ENCODE results near the gene ARHGEF10L. TPM values are rescaled to one million over a fixed set of nuclear protein-coding genes. Genes with fewer than 3 reads are reported as not detected.

ARHGEF10L gene
- total RNA-seq, 1 donor from 2014 or later, result 75.6 TPM

DNA sequence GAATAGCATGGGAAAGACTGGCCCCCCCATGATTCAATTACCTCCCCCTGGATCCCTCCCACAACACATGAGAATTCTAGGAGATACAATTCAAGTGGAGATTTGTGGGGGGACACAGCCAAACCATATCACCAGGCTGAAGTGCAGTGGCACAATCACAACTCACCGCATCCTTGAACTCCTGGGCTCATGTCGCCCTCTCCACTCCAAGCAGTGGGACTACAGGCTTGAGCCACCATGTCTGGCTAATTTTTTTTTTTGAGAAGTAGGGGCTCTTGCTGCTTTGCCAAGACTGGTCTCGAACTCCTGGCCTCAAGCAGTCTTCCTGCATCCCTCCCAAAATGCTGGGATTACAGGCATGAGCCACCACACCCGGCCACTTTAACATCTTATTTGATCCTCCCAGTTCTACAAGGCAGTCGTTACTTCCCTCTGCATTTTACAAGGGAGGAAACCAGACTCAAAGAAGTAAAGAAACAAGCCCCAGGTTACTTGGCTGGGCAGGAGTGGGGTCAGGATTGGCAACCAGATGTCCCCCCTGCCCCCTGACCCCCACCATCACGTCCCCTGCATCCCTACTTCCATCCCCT is 188.7 kb downstream of the ARHGEF10L start:
- no peaks in the 10 kb centered on the region for H3K4me1 ChIP-seq
- intact Hi-C loops (cut with DNase I), result no loop called here
- H3K36me3 ChIP-seq, result no peaks in the 10 kb centered on the region
- H3K4me3 ChIP-seq, result no peak overlapping the region
- H3K9me3 ChIP-seq, result no peaks in the 10 kb centered on the region
- H3K27me3 ChIP-seq, result no peaks in the 10 kb centered on the region
- no peak for DNase-seq (ENCODE audit: extremely low spot score in 2 of 2)
- TF ChIP-seq, protein P1, sequence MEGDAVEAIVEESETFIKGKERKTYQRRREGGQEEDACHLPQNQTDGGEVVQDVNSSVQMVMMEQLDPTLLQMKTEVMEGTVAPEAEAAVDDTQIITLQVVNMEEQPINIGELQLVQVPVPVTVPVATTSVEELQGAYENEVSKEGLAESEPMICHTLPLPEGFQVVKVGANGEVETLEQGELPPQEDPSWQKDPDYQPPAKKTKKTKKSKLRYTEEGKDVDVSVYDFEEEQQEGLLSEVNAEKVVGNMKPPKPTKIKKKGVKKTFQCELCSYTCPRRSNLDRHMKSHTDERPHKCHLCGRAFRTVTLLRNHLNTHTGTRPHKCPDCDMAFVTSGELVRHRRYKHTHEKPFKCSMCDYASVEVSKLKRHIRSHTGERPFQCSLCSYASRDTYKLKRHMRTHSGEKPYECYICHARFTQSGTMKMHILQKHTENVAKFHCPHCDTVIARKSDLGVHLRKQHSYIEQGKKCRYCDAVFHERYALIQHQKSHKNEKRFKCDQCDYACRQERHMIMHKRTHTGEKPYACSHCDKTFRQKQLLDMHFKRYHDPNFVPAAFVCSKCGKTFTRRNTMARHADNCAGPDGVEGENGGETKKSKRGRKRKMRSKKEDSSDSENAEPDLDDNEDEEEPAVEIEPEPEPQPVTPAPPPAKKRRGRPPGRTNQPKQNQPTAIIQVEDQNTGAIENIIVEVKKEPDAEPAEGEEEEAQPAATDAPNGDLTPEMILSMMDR (IDR thresholded peaks at IDR 0.05), result no peak
- TF ChIP-seq POLR2AphosphoS5 (IDR thresholded peaks at IDR 0.05; ENCODE audit: insufficient read depth in 1 of 2, low read depth in 1 of 2), result no peak
- no peak for TF ChIP-seq POLR2A (IDR thresholded peaks at IDR 0.05)
- H3K27ac ChIP-seq, result no peak overlapping the region

- H3K4me1 ChIP-seq, result no peaks in the 10 kb centered on the region
- H3K27me3 ChIP-seq, result no peaks in the 10 kb centered on the region
- no peak for TF ChIP-seq POLR2A (IDR thresholded peaks at IDR 0.05)
- TF ChIP-seq POLR2AphosphoS5 (IDR thresholded peaks at IDR 0.05; ENCODE audit: insufficient read depth in 1 of 2, low read depth in 1 of 2), result no peak
- TF ChIP-seq, protein P1 (IDR thresholded peaks at IDR 0.05), result no peak
- H3K27ac ChIP-seq, result no peak overlapping the region
- no peaks in the 10 kb centered on the region for H3K9me3 ChIP-seq
- intact Hi-C loops (cut with DNase I), result no loop called here
- H3K36me3 ChIP-seq, result no peaks in the 10 kb centered on the region
- no peak for DNase-seq (ENCODE audit: extremely low spot score in 2 of 2)
- no peak overlapping the region for H3K4me3 ChIP-seq
Observed at GRCh38 chr1:17729248-17729647, 189.8 kb downstream of the ARHGEF10L start.

DNA sequence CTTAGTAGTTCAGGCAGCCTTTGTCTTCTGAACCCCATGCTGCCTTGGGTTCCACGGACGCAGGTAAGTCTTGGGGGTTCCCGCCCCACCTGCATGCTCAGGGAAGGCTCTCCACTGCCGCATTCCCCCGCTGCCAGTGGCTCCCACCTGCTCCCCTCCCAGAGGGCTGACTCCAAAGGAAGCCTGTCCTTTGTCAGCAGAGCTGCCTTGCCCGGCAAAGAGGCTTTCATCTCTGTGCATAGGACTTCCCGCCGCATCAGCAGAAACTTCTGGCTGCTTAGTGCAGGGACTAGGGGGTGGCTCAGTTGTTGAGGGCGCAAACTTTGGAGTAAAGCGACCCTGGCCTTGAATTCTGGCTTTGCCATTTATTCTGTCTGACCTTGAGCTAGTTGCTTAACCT is 190.4 kb downstream of the ARHGEF10L start:
- Histone ChIP-seq H3K4me3 (no peak overlapping the region), H3K27me3 (no peaks in the 10 kb centered on the region), H3K9me3 (no peaks in the 10 kb centered on the region), H3K27ac (no peak overlapping the region), H3K4me1 (no peaks in the 10 kb centered on the region), H3K36me3 (no peaks in the 10 kb centered on the region)
- intact Hi-C loops (cut with DNase I), result no loop called here
- TF ChIP-seq, protein P1 (IDR thresholded peaks at IDR 0.05), result no peak
- no peak for DNase-seq (ENCODE audit: extremely low spot score in 2 of 2)

GRCh38 chr1:17731460-17731859 is 192.0 kb downstream of the ARHGEF10L start:
- H3K4me1 ChIP-seq, result no peaks in the 10 kb centered on the region
- intact Hi-C loops (cut with DNase I), result no loop called here
- no peak overlapping the region for H3K27ac ChIP-seq
- H3K9me3 ChIP-seq, result no peaks in the 10 kb centered on the region
- no peaks in the 10 kb centered on the region for H3K36me3 ChIP-seq
- H3K27me3 ChIP-seq, result no peaks in the 10 kb centered on the region
- DNase-seq (ENCODE audit: extremely low spot score in 2 of 2), result no peak
- TF ChIP-seq, protein P1 (IDR thresholded peaks at IDR 0.05), result no peak
- TF ChIP-seq POLR2AphosphoS5 (IDR thresholded peaks at IDR 0.05; ENCODE audit: insufficient read depth in 1 of 2, low read depth in 1 of 2), result no peak
- no peak for TF ChIP-seq POLR2A (IDR thresholded peaks at IDR 0.05)
- H3K4me3 ChIP-seq, result no peak overlapping the region

- Histone ChIP-seq H3K9me3 (no peaks in the 10 kb centered on the region), H3K36me3 (no peaks in the 10 kb centered on the region), H3K27ac (no peak overlapping the region), H3K27me3 (no peaks in the 10 kb centered on the region), H3K4me3 (no peak overlapping the region), H3K4me1 (no peaks in the 10 kb centered on the region)
- no peak for DNase-seq (ENCODE audit: extremely low spot score in 2 of 2)
- intact Hi-C loops (cut with DNase I), result no loop called here
- TF ChIP-seq POLR2AphosphoS5 (IDR thresholded peaks at IDR 0.05; ENCODE audit: insufficient read depth in 1 of 2, low read depth in 1 of 2), result no peak
- TF ChIP-seq POLR2A (IDR thresholded peaks at IDR 0.05), result no peak
- TF ChIP-seq, protein P1 (IDR thresholded peaks at IDR 0.05), result no peak
Observed at GRCh38 chr1:17732475-17732874, 193.0 kb downstream of the ARHGEF10L start.

Measured in vagina (tissue), 2 donors.